Osteocyte (in vitro differentiated cells): ENCODE results near the gene GNG2. TPM values are rescaled to one million over a fixed set of nuclear protein-coding genes. Genes with fewer than 3 reads are reported as not detected.

Source experiments
- DNase-seq: peaks from one replicate; pipeline ENCODE4 v3.0.0; 2021; ENCODE audit warnings: mixed read lengths; ENCODE audit not compliant: unreplicated experiment; ENCODE audit errors: extremely low spot score
- H3K27ac Mint-ChIP-seq: one replicate; pipeline ENCODE4 v1.8.0; 2021; ENCODE audit warnings: mild to moderate bottlenecking, mixed read lengths; ENCODE audit not compliant: unreplicated experiment
- H3K27me3 Mint-ChIP-seq: one replicate; pipeline ENCODE4 v1.8.0; 2021; ENCODE audit warnings: mixed read lengths; ENCODE audit not compliant: unreplicated experiment
- H3K36me3 Mint-ChIP-seq: one replicate; pipeline ENCODE4 v1.8.0; 2021; ENCODE audit warnings: mixed read lengths; ENCODE audit not compliant: unreplicated experiment
- H3K4me1 Mint-ChIP-seq: one replicate; pipeline ENCODE4 v1.8.0; 2021; ENCODE audit warnings: mixed read lengths; ENCODE audit not compliant: unreplicated experiment
- H3K4me3 Mint-ChIP-seq: one replicate; pipeline ENCODE4 v1.8.0; 2021; ENCODE audit warnings: mild to moderate bottlenecking, moderate library complexity, mixed read lengths; ENCODE audit not compliant: unreplicated experiment
- H3K9me3 Mint-ChIP-seq: one replicate; pipeline ENCODE4 v1.8.0; 2021; ENCODE audit warnings: mixed read lengths; ENCODE audit not compliant: unreplicated experiment
- CTCF ChIP-seq: fragments of 200-600 bp; sonication (generic); IDR thresholded peaks from 2 replicates; pipeline ENCODE4 v1.5.0; 2021; ENCODE audit warnings: antibody characterized with exemption, mild to moderate bottlenecking, moderate library complexity
- total RNA-seq: library from RNA; stranded (reverse); gene quantifications from 2 replicates; pipeline ENCODE4 v1.2.1, GENCODE V29; 2021

GNG2 gene
- total RNA-seq, 1 donor from 2014 or later, result 3.9 TPM

- Mint-ChIP-seq H3K9me3 (no peaks in the 10 kb centered on the region), H3K4me3 (no peak overlapping the region), H3K27me3 (no peaks in the 10 kb centered on the region), H3K4me1 (peaks cover 11% of the 10 kb centered on the region), H3K36me3 (peaks cover 2% of the 10 kb centered on the region), H3K27ac (no peak overlapping the region)
- TF ChIP-seq CTCF, result no peak
- no peak for DNase-seq
Measured at GRCh38 chr14:51884086-51884927, 23.9 kb downstream of the GNG2 start.

GRCh38 chr14:51889851-51890250 is 29.4 kb downstream of the GNG2 start:
- H3K9me3 Mint-ChIP-seq, result no peaks in the 10 kb centered on the region
- no peaks in the 10 kb centered on the region for H3K27me3 Mint-ChIP-seq
- H3K4me1 Mint-ChIP-seq, result peaks cover under 1% of the 10 kb centered on the region
- TF ChIP-seq CTCF, result no peak
- H3K4me3 Mint-ChIP-seq, result no peak overlapping the region
- H3K36me3 Mint-ChIP-seq, result peaks cover 2% of the 10 kb centered on the region
- DNase-seq, result no peak
- no peak overlapping the region for H3K27ac Mint-ChIP-seq

- Mint-ChIP-seq H3K27ac (no peak overlapping the region), H3K9me3 (no peaks in the 10 kb centered on the region), H3K27me3 (no peaks in the 10 kb centered on the region), H3K4me1 (no peaks in the 10 kb centered on the region), H3K36me3 (no peaks in the 10 kb centered on the region), H3K4me3 (no peak overlapping the region)
- TF ChIP-seq CTCF, result no peak
- DNase-seq, result no peak
Measured at GRCh38 chr14:51894250-51894649, 33.8 kb downstream of the GNG2 start.

DNA sequence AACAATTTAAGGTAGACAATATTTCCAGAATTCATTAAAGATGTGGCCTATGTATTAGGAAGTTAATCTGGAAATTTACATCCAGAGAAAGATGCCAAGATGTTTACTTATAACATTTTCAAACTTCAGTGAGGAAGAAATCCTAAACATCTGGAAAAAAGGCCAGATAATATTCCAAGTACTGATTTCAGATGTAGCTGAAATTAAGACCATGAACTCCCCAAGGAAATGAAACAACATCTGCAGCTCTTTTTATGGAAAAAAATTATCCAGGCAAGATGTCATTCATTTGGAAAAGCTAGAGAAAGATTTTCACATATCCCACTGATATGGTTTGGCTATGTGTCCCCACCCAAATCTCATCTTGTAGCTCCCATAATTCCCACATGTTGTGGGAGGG is 35.0 kb downstream of the GNG2 start:
- Mint-ChIP-seq H3K9me3 (no peaks in the 10 kb centered on the region), H3K27me3 (no peaks in the 10 kb centered on the region), H3K4me1 (no peaks in the 10 kb centered on the region), H3K4me3 (no peak overlapping the region), H3K36me3 (no peaks in the 10 kb centered on the region), H3K27ac (no peak overlapping the region)
- no peak for DNase-seq
- TF ChIP-seq CTCF, result no peak

DNA sequence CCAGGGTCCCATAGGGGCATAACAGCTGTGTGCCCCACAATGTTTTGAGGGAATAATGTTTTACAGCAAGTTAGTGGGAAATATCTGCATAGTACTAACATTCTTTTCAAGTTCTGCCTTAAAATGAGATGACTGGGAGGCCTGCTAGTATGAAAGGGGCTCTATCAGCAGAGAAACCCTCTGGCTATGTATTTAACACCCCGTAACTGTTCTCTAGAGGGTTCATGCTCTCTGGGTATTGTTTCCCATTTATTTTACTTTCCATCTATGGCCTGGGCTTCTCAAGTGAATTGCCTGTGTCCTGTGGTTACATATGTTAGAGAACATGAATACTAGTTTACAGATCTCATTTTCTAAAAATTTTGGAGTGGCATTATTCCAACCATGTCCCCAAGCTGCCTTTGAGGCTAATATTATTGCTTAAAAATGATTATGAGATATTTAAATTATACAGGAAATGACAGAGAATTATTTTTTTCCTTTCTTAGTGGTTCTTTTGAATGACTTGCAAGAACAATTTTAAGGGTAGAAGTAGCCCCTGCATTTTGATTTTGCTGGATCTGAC is 37.5 kb downstream of the GNG2 start:
- Mint-ChIP-seq H3K4me3 (no peak overlapping the region), H3K27ac (no peak overlapping the region), H3K36me3 (peaks cover 2% of the 10 kb centered on the region), H3K9me3 (no peaks in the 10 kb centered on the region), H3K27me3 (no peaks in the 10 kb centered on the region), H3K4me1 (no peaks in the 10 kb centered on the region)
- no peak for TF ChIP-seq CTCF
- no peak for DNase-seq
